HCT116 (cell line): ENCODE measurements around the gene DCHS1. TPM values are rescaled to one million over a fixed set of nuclear protein-coding genes. Genes with fewer than 3 reads are reported as not detected.
A peak's percentile ranks its signal among the peaks of the same experiment; 100 is the strongest.

Experiments
- ATAC-seq: fragments of 200-7000 bp; cut with Tn5 transposase; 2 replicates; pipeline ENCODE4 v1.9.1; 2020; ENCODE audit warnings: mild to moderate bottlenecking, moderate library complexity
- BruUV-seq: library from RNA; stranded (reverse); fragments of 400-500 nt; replicated peaks from 2 replicates; lab custom pipeline; 2021; lab: Mats Ljungman, UMichigan
- CTCF ChIA-PET: fragments of 300-600 bp; sonication (Branson Sonifier 250); formaldehyde crosslinking; loops from one replicate; lab custom pipeline; 2021; ENCODE audit warnings: antibody characterized with exemption; lab: Charles Lee
- POLR2A ChIA-PET: fragments of 300-600, 350-600 bp; sonication (Branson Sonifier 250); formaldehyde crosslinking; loops from one replicate; lab custom pipeline; 2021; ENCODE audit warnings: antibody characterized with exemption; lab: Charles Lee
- RAD21 ChIA-PET, 2 experiments: fragments of 300-600 bp; sonication (Branson Sonifier 250); formaldehyde crosslinking; loops; one replicate each; lab custom pipeline; 2023; ENCODE audit warnings: low total read pairs in 2 of 2; ENCODE audit not compliant: uncharacterized antibody in 2 of 2, unreplicated experiment in 2 of 2, low non-redundant PET in 1 of 2; lab: Charles Lee
- DNase-seq: peaks from one replicate; pipeline ENCODE4 v3.0.0-alpha.2; 2010; ENCODE audit warnings: low read depth, low spot score
- H2AFZ ChIP-seq: fragments of 200-600 bp; shearing (Covaris generic), sonication (generic); 2 replicates; pipeline ENCODE4 v1.6.1; 2017; ENCODE audit warnings: low read depth, mixed run types, mixed read lengths, antibody characterized with exemption, low read length; ENCODE audit not compliant: poor library complexity, severe bottlenecking
- H3K27ac ChIP-seq: 2 replicates; pipeline ENCODE4 v1.5.1; 2012; ENCODE audit warnings: low read depth, low read length
- H3K27me3 ChIP-seq: fragments of 200-600 bp; sonication (generic); 2 replicates; pipeline ENCODE4 v1.6.1; 2016; ENCODE audit warnings: mixed run types, low read length, mixed read lengths; ENCODE audit not compliant: insufficient read depth
- H3K36me3 ChIP-seq, 2 experiments: fragments of 200-500 bp in 1 of 2; fragments of 200-600 bp in 1 of 2; sonication (Bioruptor generic) in 1 of 2; sonication (generic) in 1 of 2; 2 replicates each; pipeline versions ENCODE4 v1.5.1 to v1.6.1; 2014 to 2016; ENCODE audit warnings: low read length in 2 of 2, inconsistent platforms in 1 of 2, mixed read lengths in 1 of 2, mixed run types in 1 of 2; ENCODE audit not compliant: insufficient read depth in 2 of 2, control insufficient read depth in 1 of 2
- H3K4me1 ChIP-seq, 2 experiments: fragments of 200-600 bp in 1 of 2; sonication (generic) in 1 of 2; 2 replicates each; pipeline versions ENCODE4 v1.5.1 to v1.6.1; 2012 to 2017; ENCODE audit warnings: low read length in 2 of 2, inconsistent platforms in 1 of 2, mild to moderate bottlenecking in 1 of 2, mixed read lengths in 1 of 2, mixed run types in 1 of 2, moderate library complexity in 1 of 2; ENCODE audit not compliant: insufficient read depth in 2 of 2, control insufficient read depth in 1 of 2
- H3K4me2 ChIP-seq: fragments of 200-600 bp; sonication (generic); 2 replicates; pipeline ENCODE4 v1.6.1; 2017; ENCODE audit warnings: mixed run types, low read length, mixed read lengths
- H3K4me3 ChIP-seq, 2 experiments: fragments of 200-600 bp in 1 of 2; sonication (generic) in 1 of 2; replicated peaks in 1 of 2; 2 replicates each; pipeline ENCODE4 v1.5.1; 2011 to 2016; ENCODE audit warnings: low read length in 2 of 2, control low read depth in 1 of 2, low read depth in 1 of 2, mild to moderate bottlenecking in 1 of 2, mixed read lengths in 1 of 2, mixed run types in 1 of 2
- H3K79me2 ChIP-seq: fragments of 200-600 bp; sonication (generic); 2 replicates; pipeline ENCODE4 v1.6.1; 2017; ENCODE audit warnings: mild to moderate bottlenecking, mixed run types, low read length, moderate library complexity, mixed read lengths; ENCODE audit not compliant: insufficient read depth
- H3K9ac ChIP-seq: fragments of 200-600 bp; sonication (generic); 2 replicates; pipeline ENCODE4 v1.6.1; 2016; ENCODE audit warnings: low read length, mixed read lengths
- H3K9me2 ChIP-seq: fragments of 200-600 bp; sonication (generic), shearing (Covaris generic); 2 replicates; pipeline ENCODE4 v1.6.1; 2017; ENCODE audit warnings: mixed run types, mild to moderate bottlenecking, moderate library complexity; ENCODE audit not compliant: insufficient read depth
- H3K9me3 ChIP-seq, 2 experiments: fragments of 200-500 bp in 1 of 2; fragments of 200-600 bp in 1 of 2; sonication (Bioruptor generic) in 1 of 2; sonication (generic) in 1 of 2; 2 replicates each; pipeline ENCODE4 v1.6.1; 2014 to 2017; ENCODE audit warnings: low read length in 2 of 2, mixed read lengths in 2 of 2, inconsistent platforms in 1 of 2, low read depth in 1 of 2, mild to moderate bottlenecking in 1 of 2, mixed run types in 1 of 2, moderate library complexity in 1 of 2; ENCODE audit not compliant: control insufficient read depth in 1 of 2, insufficient read depth in 1 of 2
- H4K20me1 ChIP-seq: fragments of 200-600 bp; sonication (generic), shearing (Covaris generic); 2 replicates; pipeline ENCODE4 v1.6.1; 2017; ENCODE audit warnings: mixed run types, mild to moderate bottlenecking, moderate library complexity; ENCODE audit not compliant: insufficient read depth
- CBX3 ChIP-seq: IDR thresholded peaks from 2 replicates; pipeline ENCODE4 v1.6.1; 2012; ENCODE audit warnings: low read depth
- ELF1 ChIP-seq: IDR thresholded peaks from 2 replicates; pipeline ENCODE4 v1.6.1; 2012; ENCODE audit warnings: low read depth, borderline replicate concordance
- EZH2 ChIP-seq: fragments of 200-600 bp; sonication (generic); IDR thresholded peaks from 2 replicates; pipeline ENCODE4 v1.6.1; 2017; ENCODE audit warnings: antibody characterized with exemption, mixed run types
- EZH2phosphoT487 ChIP-seq: fragments of 200-600 bp; IDR thresholded peaks from 2 replicates; pipeline ENCODE4 v1.6.1; 2018; ENCODE audit warnings: antibody characterized with exemption, borderline replicate concordance
- JUND ChIP-seq: IDR thresholded peaks from 2 replicates; pipeline ENCODE4 v1.6.1; 2012
- MAX ChIP-seq: IDR thresholded peaks from 2 replicates; pipeline ENCODE4 v1.6.1; 2012
- POLR2A ChIP-seq: IDR thresholded peaks from 2 replicates; pipeline ENCODE4 v1.7.0; 2011; ENCODE audit warnings: borderline replicate concordance; ENCODE audit not compliant: insufficient read depth, insufficient read length; ENCODE audit errors: extremely low read depth
- POLR2AphosphoS5 ChIP-seq: IDR thresholded peaks from 2 replicates; pipeline ENCODE4 v1.6.1; 2011; ENCODE audit warnings: mild to moderate bottlenecking, low read depth, low read length, moderate library complexity
- RAD21 ChIP-seq: IDR thresholded peaks from 2 replicates; pipeline ENCODE4 v1.6.1; 2012; ENCODE audit warnings: low read depth, mild to moderate bottlenecking
- REST ChIP-seq: IDR thresholded peaks from 2 replicates; pipeline ENCODE4 v1.6.1; 2012; ENCODE audit warnings: low read depth
- SIN3A ChIP-seq: IDR thresholded peaks from 2 replicates; pipeline ENCODE4 v1.6.1; 2012; ENCODE audit warnings: low read depth
- SP1 ChIP-seq: IDR thresholded peaks from 2 replicates; pipeline ENCODE4 v1.6.1; 2012; ENCODE audit warnings: low read depth
- TCF7L2 ChIP-seq: IDR thresholded peaks from 2 replicates; pipeline ENCODE4 v1.7.0; 2011; ENCODE audit warnings: borderline replicate concordance, inconsistent platforms; ENCODE audit not compliant: insufficient read depth, insufficient read length; ENCODE audit errors: extremely low read depth
- ZBTB33 ChIP-seq: IDR thresholded peaks from 2 replicates; pipeline ENCODE4 v1.6.1; 2011; ENCODE audit warnings: mild to moderate bottlenecking, low read length, moderate library complexity; ENCODE audit not compliant: insufficient replicate concordance; ENCODE audit errors: extremely low read depth
- intact Hi-C: fragments of 100-400 bp; cut with micrococcal nuclease; formaldehyde crosslinking; loops from 2 replicates; pipeline ENCODE4 v1.10.0; 2022
- total RNA-seq: library from RNA; stranded (reverse); gene quantifications from one replicate; pipeline ENCODE4 v1.2.1, GENCODE V29; 2021; ENCODE audit not compliant: unreplicated experiment

DCHS1 gene
- total RNA-seq, 1 experiment from 2014 or later = 0.30 TPM

GRCh38 chr11:6682936-6683861 is 27.6 kb upstream of the DCHS1 start, which contains the start of gene MRPL17 (continued):
- TF ChIP-seq ZBTB33 = no peak
- no peak for TF ChIP-seq JUND
- TF ChIP-seq SIN3A = peak; percentile 98; the same call in 1 of the 2 replicates
- TF ChIP-seq MAX = peak; percentile 97

GRCh38 chr11:6682591-6682935 is 27.0 kb upstream of the DCHS1 start:
- Histone ChIP-seq H3K4me2 (peak overlapping the region; percentile 94), H3K27me3 (no peaks in the 10 kb centered on the region), H4K20me1 (no peaks in the 10 kb centered on the region), H3K9ac (peak overlapping the region; percentile 98), H3K9me2 (no peaks in the 10 kb centered on the region), H3K79me2 (peaks cover 26% of the 10 kb centered on the region), H3K4me3 (peak overlapping the region; percentile 71 to 92), H3K9me3 (no peaks in the 10 kb centered on the region), H3K4me1 (peaks cover 7 to 15% of the 10 kb centered on the region in 2 experiments; a peak in 3 of 4 replicates), H3K27ac (peak overlapping the region; percentile 66), H3K36me3 (peaks cover 13 to 14% of the 10 kb centered on the region in 2 experiments), H2AFZ (no peak overlapping the region)
- TSS peak; percentile 74 for BruUV-seq
- ChIA-PET CTCF (interaction anchor here (1.1 to 2.6 kb wide), 7 partner anchors 9 to 304 kb away, joined by 7 to 27 read pairs (median 16); partner anchors contain the start of gene TAF10), RAD21 (interaction anchor here (1.1 to 1.3 kb wide), 2 partner anchors 151 to 201 kb away, joined by 3 to 6 read pairs; partner anchors contain the start of genes ARFIP2 (in 1 of the 2) and TIMM10B (in 1 of the 2)), POLR2A (interaction anchor here (1.0 to 1.3 kb wide), 4 partner anchors 10 to 78 kb away, joined by 3 to 7 read pairs (median 4); partner anchors contain the start of gene ILK)
- TF ChIP-seq SIN3A (no peak), EZH2phosphoT487 (no peak), RAD21 (no peak), ELF1 (no peak), ZBTB33 (no peak), TCF7L2 (no peak), CBX3 (no peak), POLR2AphosphoS5 (no peak), SP1 (no peak), EZH2 (no peak), REST (no peak), POLR2A (no peak)
- no peak for DNase-seq
- intact Hi-C loops = loop anchor here (2.0 kb wide), 1 partner anchor 78 kb away; no protein-coding TSS in a partner anchor
- no peak for ATAC-seq
